NCI-H526 treated with DMSO at 0.1 percent for 48 hours (cell line): ENCODE data around the gene MAP3K8.
"Not testable (repeated sequence)": the region's sequence is repeated elsewhere in the genome, so short reads cannot be mapped to it uniquely, and the experiment has no call there.

Experiments
- DNase-seq: peaks from one replicate; lab custom pipeline; 2025; lab: John Stamatoyannopoulos, UW

Gene MAP3K8

DNA sequence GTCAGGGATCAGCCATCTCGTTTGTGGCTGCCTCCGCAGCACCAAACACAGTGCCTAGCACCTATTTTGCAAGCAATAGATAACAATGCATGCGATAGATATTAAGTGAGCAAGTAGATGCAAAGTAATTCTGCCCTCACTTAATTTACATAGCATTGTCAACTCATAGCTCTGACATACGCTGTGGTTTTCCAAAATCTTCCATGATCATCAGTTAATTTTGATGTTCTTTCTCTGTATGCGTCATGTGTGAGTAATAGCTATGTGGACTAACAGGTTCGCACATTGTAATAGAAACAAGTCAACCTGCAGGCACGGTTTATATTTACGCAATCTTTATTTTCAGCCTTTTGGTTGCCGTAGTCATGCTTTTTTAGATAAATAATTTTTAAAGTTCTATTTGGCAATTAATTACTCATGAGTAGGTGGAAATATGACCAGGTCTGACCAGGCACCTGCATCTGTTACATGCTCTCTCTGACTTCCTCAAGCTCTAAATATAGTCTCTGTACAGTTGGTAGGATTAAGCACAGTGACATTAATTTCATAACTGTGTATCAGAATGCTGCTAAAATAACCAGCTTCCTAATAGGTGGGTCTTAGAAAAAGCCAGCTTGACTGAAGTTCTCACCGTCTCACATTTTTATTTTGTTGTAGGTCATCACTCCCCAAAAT, 13.3 kb downstream of the MAP3K8 start:
- no peak for DNase-seq

DNA sequence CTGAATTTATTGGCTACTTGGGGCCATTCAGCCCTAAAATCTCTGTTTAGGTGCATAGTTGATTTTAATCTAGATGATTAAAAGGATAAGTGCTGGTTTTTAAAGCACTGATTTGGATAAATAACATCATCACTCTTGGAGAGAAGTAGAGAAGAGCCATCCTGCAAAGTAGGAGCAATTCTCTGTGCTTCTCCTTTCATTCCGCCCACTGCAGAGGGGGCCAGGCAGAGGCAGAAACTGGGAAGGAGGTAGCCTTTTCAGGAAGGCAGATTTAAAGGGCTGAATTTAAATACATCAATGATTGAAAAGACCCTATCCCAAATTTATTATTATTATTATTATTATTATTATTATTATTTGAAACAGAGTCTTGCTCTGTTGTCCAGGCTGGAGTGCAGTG, 14.1 kb downstream of the MAP3K8 start:
- no peak for DNase-seq

DNA sequence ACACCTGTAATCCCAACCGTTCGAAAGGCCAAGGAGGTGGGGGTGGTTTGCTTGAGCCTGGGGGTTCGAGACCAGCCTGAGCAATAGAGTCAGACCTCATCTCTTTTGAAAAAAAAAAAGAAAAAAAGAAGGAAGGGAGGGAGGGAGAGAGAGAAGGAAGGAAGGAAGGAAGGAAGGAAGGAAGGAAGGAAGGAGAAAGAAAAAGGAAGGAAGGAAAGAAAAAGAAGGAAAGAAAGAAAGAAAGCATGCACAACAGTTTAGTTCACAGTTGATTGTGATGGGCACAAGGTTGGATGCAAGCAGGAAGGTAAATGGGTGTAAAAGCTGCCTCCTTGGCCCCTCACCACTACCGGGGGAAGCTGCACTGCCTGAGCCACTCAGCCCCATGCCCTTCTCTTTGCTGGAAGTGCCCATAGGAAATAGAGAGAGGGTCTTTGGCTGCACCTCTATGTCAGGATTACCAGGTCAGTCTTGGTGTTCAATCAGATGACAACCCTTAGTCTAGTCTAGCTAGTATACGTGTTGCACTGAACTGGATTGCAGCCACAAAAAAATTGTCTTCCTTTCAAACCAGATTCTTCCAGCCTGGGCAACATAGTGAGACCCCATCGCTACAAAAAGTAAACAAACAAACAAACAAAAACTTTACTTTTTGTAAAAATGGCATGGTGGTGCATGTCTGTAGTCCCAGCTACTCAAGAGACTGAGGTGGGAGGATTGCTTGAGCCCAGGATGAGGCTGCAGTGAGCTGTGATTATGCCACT, 20.0 kb downstream of the MAP3K8 start:
- no peak for DNase-seq

DNA sequence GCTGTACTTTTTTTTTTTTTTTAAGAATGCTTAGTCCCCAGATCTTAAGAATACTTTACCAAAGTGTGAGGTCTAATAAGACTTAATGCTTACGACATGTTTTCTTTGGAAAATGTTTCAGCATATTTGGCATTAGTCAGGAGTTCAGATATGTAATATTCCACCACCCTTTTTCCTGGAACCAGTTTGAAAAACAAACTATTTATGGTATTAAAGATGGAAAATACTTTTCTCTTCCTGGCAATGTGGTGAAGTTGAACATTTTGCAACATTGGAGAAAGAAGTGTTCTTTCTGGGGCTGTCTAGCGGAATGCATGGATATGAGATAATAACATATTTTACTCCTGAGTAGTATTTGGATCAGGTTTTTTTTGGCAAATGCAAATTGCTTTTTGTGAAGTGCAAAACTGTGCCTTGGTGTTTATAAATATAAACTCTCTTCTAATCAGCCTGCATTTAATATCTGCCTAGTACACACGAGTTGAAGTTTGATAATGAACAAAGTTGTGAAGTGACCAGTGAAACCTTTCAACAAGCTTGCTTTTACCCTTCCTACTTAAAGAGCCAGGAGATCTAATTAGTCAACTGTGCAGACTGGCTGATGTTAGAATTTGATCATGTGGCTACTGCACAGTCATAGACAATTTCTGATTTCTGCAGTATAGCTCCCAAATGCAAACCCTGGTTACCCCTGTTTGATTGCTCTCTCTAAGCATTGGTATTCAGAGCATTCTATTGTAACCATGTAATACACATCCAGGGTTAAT, 20.9 kb downstream of the MAP3K8 start:
- no peak for DNase-seq

DNA sequence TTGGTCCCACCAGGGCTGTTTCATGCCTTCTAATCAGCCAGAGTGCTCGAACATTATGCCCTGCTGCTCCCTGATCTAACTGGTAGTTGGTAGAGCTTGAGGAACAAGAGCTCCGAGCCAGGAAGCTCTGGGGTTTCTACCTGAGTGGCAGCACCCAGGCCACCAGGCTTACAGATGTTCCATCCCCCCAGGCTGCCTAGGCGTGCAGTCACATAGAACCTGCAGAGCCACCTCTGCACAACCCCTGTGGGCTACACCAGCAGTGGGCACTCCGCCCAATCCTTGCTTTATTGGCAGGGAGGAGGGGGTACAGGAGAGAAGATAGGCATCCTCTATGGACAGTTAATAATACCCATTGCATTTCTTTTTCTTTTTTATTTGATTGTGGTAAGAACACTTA, 21.8 kb downstream of the MAP3K8 start:
- no peak for DNase-seq

DNA sequence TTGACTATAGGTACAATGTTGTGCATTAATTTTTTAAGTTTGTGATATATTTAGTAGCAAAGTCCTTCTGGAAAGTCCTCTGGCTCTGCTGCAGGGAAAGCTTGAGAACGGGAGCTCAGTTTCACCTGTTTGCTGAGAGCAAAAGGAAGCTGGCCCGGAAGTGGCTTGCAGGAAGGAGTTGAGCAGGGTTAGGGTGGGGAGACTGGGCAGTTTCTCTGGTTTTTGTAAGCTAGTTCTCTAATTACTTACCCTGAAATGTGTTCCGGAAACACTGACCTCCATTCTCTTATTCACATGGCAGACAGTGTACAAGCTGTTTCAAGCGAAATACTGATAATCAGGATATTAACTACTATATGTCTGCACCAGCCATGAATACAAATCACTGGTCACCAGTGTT, 22.3 kb downstream of the MAP3K8 start:
- no peak for DNase-seq

DNA sequence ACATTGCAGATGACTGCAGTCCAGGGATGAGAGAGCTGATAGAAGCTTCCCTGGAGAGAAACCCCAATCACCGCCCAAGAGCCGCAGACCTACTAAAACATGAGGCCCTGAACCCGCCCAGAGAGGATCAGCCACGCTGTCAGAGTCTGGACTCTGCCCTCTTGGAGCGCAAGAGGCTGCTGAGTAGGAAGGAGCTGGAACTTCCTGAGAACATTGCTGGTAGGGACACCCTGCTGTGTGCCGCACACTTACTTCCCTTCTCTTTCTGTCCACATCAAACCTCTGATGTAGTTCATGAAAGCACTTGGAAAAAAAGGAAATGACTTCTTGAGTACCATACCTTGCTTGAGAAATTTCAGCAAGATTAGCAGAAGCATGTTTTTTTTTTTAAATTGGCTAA, 25.3 kb downstream of the MAP3K8 start:
- no peak for DNase-seq

DNA sequence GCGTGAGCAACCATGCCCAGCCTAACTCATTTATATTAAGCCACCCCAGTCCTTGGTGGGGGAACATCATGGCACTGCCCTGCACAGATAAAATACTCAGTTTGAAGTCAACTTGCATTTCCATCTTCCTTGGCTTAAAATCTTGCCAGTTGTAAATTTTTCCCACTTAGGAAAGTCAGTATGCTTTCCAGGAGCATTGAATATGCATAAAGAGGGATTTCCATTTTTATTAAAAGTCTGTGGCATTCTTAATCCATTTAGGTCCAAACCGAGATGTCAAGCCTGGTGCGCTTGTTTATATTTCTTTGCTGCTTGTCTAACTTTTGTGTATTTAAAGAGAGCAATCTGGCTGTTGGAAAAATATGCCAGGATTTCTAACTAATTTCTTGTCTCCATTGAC, 26.1 kb downstream of the MAP3K8 start:
- no peak for DNase-seq

DNA sequence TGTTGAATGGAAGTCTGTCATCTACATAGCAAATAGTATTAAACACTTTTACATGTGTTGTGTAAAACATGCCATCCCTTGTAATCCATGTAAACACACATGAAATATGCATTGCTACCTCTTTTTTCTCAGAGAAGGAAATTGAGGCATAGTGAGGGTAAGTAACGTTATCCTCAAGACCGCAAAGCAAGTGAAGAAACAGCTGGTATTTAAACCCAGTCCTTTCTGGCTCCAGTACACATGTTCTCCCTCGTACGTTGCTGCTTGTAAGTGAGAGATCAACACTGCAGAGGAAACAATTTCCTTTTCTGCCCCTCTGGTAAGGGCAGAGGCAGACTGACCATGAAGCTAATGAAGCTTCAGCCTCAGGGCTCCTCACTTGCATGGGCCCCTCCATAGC, 28.5 kb downstream of the MAP3K8 start:
- no peak for DNase-seq

DNA sequence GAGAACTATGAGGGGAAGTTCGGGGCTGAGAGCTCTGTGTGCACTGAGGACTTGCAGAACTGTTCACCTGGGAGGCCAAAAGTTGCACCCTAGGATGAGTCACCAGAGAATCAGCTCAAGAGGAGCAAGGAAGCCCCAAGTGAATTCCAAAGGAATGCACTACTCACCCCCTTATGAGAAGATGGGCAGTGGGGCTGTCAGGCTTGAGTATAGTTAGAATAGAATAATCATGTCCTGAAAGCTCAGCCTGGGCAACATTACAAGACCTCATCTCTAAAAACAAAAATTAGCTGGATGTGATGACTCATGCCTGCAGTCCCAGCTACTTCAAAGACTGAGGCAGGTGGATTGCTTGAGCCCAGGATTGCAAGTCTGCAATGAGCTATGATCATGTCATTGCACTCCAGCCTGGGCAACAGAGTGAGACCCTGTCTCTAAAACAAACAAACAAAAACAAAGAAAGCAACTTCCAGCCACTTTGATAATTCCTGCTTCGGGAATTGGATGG, 30.0 kb downstream of the MAP3K8 start:
- no peak for DNase-seq

DNA sequence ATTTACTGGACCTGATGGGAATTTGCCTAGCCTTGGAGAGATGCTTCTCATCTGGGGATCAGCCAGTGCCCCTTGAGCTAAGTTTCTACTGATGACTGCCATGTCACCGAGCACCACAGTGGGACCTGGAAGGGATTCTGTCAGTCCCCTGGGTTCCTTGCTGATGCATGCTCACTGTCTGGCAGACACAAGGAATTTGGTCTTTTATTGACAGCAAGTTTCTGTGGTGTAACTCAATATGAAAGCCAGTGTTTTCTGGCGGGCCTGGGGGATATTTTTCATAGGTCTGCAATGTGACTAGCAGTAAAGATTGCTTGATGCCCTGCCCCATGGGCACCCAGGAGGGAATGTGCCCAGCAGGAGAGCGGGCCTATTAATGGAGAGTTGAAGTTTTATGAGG, 30.7 kb downstream of the MAP3K8 start:
- DNase-seq, result no peak

DNA sequence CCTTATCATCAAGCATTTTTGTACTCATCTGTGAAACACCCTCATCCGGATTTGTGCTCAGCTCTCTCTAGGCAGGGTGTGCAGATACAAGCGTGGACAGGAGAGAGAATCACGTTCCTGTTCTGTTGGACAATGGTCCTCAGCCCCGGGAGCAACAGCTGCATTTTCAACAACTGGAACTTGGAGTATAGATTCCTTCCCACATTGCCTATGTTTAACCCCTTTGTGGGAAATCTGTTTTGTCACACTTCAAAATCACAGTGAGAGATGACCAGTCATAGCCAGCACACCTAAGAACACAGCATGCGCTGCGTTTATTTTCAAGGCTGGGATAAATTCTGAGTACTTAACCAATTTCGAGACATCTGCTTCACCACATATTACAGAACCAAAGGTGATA, 32.5 kb downstream of the MAP3K8 start:
- no peak for DNase-seq

DNA sequence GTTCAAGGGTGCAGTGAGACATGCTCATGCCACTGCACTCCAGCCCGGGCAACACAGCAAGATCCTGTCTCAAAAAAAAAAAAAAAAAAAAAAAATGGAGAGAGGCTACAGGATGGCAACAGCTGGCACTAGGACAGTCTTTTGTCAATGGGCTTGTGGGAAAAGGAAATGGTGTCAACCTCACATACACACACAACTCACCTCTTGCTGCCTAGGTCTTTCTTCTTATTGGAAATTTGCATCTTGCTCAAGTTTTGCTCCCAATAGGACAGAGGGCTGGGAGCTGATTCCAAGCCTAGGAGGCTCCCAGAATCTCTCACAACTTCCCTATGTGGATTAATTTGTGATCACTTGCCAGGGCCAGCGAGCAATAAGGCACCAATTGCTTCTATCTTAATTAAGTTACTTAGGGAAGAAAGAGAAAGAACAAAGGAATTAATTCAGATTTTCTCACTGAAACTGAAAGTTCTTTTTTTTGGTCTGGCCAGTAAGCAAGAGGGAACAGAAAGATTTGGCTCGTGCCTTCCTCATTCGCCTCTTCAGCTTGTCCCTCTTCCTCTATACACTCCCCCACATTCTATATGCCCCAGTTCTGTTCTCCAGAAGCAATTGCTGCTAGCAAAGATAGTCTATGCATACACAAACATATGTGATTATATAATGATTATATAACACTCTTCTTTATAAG, 33.8 kb downstream of the MAP3K8 start:
- no peak for DNase-seq

DNA sequence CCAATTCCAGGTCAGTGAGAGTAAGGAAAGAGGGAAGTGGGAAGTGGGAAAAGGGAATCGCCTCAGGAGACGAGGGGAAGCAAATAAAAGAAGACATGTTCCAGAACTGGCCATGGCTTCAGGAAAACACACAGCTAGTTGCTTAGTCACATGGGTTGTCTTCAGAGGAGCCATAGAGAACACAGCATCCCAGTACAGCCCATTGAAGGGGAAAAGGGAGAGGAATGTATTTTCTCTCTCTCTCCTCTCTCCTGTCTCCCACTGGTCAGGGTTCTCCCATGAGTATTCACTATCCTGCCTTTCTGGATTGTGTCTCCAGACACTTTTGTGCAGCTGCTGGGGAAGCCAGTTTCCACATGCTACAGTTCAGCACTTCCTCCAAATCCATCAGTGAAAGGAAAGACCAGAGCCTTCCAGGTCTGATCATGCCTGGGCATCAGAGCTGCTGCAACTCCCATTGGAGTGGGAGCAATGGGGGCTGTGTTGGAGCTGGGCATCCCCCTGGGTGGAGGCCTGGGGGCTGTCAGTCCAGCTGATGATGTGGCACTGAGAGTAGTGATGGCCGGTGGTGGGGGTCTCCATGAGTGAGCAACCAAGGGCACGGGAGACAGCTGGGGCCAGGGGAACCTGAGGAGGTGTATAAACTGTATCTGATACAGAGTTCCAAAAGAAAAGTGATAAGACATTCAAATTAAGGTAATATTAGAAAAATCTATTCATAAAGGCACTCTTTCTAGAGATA, 38.6 kb downstream of the MAP3K8 start:
- DNase-seq, result no peak

DNA sequence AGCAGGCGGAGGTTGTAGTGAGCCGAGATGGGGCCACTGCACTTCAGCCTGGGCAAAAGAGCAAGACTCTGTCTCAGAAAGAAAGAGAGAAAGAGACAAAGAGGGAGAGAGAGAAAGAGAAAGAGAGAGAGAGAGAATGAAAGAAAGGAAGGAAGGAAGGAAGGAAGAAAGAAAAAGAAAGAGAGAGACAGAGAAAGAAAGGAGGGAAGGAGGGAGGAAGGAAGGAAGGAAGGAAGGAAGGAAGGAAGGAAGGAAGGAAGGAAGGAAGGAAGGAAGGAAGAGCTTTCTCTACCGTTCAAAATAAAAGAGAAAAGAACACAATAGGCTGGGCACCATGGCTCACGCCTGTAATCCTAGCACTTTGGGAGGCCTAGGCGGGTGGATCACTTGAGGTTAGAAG, 41.5 kb downstream of the MAP3K8 start:
- DNase-seq, result not testable (repeated sequence)

DNA sequence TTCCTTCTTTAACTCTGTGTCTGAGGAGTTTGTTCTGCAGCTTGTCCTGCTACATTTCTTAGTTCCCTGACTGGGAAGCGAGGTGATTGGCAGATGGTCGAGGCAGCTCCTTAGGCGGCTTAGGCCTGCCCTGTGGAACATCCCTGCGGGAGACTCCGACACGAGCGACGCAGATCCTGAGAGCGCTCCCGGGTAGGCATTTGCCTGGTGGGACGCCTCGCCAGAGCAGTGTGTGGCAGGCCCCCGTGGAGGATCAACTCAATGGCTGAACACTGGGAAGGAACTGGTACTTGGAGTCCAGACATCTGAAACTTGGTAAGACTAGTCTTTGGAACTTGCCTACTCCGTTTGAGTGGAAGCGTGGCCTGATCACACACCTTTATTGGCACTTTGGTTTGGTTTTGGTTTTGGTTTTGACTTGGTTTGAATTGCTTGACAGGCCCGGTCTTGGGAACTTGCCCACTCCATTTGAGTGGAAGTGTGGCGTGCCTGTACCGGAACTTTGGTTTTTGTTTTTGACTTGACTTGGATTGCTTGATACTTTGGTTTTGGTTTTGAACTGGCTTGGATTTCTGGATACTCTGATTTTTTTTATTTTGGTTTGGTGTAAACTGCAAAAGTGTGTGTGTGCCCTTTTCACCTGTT, 42.6 kb downstream of the MAP3K8 start:
- no peak for DNase-seq

DNA sequence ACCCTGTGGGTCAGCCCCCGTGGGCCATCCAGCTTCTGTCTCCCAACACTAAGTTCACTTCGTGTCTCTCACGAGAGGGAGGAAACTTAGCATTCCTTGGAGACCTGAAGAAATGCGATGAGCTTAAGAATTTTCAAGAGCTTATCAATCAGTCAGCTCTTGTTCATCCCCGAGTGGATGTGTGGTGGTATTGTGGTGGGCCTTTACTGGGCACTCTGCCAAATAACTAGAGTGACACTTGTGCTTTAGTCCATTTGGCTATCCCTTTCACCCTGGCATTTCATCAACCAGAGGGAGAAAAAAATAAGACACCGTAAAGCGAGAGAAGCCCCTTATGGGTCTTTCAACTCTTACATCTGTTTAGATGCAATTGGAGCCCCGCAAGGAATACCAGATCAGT, 45.5 kb downstream of the MAP3K8 start:
- not testable (repeated sequence) for DNase-seq

DNA sequence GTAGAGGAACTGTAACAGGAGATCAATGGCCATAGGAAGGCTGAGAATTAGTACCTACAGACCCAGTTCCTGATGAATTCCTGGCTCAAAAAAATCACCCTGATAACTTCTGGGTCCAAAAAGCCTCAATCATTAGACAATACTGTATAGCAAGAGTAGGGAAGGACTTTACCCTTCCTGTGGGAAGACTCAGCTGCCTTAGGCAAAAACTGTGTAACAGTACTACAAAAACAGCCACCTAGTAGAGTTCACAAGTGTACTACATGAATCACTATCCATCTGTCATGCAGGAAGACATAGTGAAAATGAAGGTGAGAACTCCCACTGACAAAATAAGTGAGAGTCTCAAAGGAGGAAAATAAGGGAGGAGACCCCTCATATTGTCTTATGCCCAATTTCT, 47.6 kb downstream of the MAP3K8 start:
- no peak for DNase-seq

DNA sequence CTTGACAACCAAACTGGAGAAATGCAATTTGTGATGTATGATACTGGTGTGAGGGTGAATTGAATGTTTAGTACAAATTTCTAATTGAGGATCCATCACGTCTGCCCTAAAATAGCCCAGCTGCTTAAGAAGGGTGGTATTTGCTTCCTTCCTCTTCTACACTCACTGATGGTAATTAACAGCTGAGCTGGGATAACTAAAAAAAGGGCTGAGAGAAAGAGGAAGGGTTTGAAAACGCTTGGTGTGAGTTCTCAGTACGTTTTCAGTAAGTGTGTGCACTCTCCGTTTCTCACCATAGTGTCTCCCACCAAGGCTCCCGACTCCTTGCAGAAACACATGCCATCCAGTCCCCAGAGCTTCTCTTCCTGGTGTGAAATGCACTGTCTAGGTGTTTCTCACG, 54.3 kb downstream of the MAP3K8 start:
- no peak for DNase-seq

DNA sequence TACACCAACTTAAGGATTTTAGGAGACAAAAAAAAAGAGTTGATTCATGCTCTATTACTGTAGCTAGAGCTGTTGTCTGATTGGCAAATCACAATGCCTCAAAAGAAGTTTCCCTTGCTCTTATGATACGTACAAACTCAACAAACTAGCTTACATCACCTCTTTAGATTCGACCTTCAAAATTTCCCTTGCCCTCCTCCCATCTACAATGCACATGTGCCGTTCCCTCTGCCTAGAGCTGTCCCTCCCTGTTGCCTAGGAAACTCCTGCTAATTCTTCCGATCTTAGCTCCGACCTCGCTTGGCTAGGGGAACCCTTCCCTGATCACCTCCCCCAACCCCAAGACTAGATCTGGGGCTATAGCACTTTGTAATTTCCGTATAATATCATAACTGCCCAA, 55.4 kb downstream of the MAP3K8 start:
- DNase-seq, result no peak
